ENCODE data around the gene ACSL3. TPM values are rescaled to one million over a fixed set of nuclear protein-coding genes. Genes with fewer than 3 reads are reported as not detected.
"Not testable (repeated sequence)": the region's sequence is repeated elsewhere in the genome, so short reads cannot be mapped to it uniquely, and the experiment has no call there.

ACSL3 gene
- total RNA-seq, 1 experiment from 2014 or later: 1,151 TPM

- no peak for DNase-seq (ENCODE audit: low read depth, low spot score)
- in situ Hi-C loops (cut with HindIII; ENCODE audit: low pct_unique_long_range_greater_than_20kb, low sequenced_read_pairs): no loop called here
Observed at GRCh38 chr2:222977121-222977520, 116.3 kb downstream of the ACSL3 start.

GRCh38 chr2:222978850-222979249 is 118.0 kb downstream of the ACSL3 start:
- DNase-seq (ENCODE audit: low read depth, low spot score): no peak
- in situ Hi-C loops (cut with HindIII; ENCODE audit: low pct_unique_long_range_greater_than_20kb, low sequenced_read_pairs): no loop called here

GRCh38 chr2:222979484-222979883 is 118.6 kb downstream of the ACSL3 start:
- DNase-seq (ENCODE audit: low read depth, low spot score): no peak
- in situ Hi-C loops (cut with HindIII; ENCODE audit: low pct_unique_long_range_greater_than_20kb, low sequenced_read_pairs): no loop called here

GRCh38 chr2:222982010-222982908 is 121.4 kb downstream of the ACSL3 start:
- in situ Hi-C loops (cut with HindIII; ENCODE audit: low pct_unique_long_range_greater_than_20kb, low sequenced_read_pairs): no loop called here
- peak; percentile 85 for DNase-seq (ENCODE audit: low read depth, low spot score)

GRCh38 chr2:222982909-222983265 is 122.1 kb downstream of the ACSL3 start:
- DNase-seq (ENCODE audit: low read depth, low spot score): no peak
- in situ Hi-C loops (cut with HindIII; ENCODE audit: low pct_unique_long_range_greater_than_20kb, low sequenced_read_pairs): no loop called here

GRCh38 chr2:222984908-222985307 is 124.1 kb downstream of the ACSL3 start:
- DNase-seq (ENCODE audit: low read depth, low spot score): no peak
- in situ Hi-C loops (cut with HindIII; ENCODE audit: low pct_unique_long_range_greater_than_20kb, low sequenced_read_pairs): no loop called here

- in situ Hi-C loops (cut with HindIII; ENCODE audit: low pct_unique_long_range_greater_than_20kb, low sequenced_read_pairs): no loop called here
- DNase-seq (ENCODE audit: low read depth, low spot score): no peak
Observed at GRCh38 chr2:222989431-222989830, 128.6 kb downstream of the ACSL3 start.

- in situ Hi-C loops (cut with HindIII; ENCODE audit: low pct_unique_long_range_greater_than_20kb, low sequenced_read_pairs); DNase-seq (ENCODE audit: low read depth, low spot score): not testable (repeated sequence)
Observed at GRCh38 chr2:222990206-222990605, 129.4 kb downstream of the ACSL3 start.

GRCh38 chr2:222992137-222992536 is 131.3 kb downstream of the ACSL3 start:
- in situ Hi-C loops (cut with HindIII; ENCODE audit: low pct_unique_long_range_greater_than_20kb, low sequenced_read_pairs): no loop called here

More at GRCh38 chr2:222992137-222992536, 131.3 kb downstream of the ACSL3 start:
- DNase-seq (ENCODE audit: low read depth, low spot score): no peak

Other genes with a start within 250 kb of the ACSL3 start
- gene FARSB, start 204.9 kb upstream of the ACSL3 start, total RNA-seq (2014; rRNA removed; shearing (Covaris generic)): 33.9 and 35.2 TPM in 2 replicates
- gene MOGAT1, start 189.4 kb upstream of the ACSL3 start, total RNA-seq (2014; rRNA removed; shearing (Covaris generic)): not detected in 2 replicates
- 12.1 and 13.7 TPM in 2 replicates for gene KCNE4, start 191.2 kb downstream of the ACSL3 start, total RNA-seq (2014; rRNA removed; shearing (Covaris generic))